Measurements from ENCODE around the gene ARHGAP10.

DNA sequence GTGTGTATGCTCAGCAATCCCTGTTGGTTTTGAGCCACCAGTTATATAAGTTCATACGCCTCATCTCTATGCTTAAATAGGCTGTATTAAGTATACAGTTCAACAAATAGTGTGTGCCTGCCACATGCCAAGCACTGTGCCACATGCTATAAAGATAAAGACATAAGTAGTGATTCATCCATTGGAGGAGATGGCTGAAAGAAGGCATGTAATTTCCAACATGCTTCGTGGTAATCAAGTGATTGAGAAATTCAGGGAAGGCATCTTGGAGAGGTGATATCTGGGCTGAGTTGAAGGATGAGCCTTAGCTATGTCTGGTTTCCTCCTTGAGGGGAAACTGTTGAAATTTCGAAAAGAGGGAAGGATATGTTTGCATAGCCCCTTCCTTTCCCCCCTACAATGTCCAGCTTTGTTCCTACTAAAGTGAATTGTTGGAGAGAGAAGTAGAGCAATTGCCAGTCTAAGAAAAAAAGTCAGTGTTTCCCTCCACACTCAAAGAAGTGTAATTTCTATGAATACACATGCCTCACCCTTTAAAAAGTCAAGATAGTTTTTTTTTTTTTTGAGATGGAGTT, 96.5 kb downstream of the ARHGAP10 start:
- TF ChIP-seq, protein P1, sequence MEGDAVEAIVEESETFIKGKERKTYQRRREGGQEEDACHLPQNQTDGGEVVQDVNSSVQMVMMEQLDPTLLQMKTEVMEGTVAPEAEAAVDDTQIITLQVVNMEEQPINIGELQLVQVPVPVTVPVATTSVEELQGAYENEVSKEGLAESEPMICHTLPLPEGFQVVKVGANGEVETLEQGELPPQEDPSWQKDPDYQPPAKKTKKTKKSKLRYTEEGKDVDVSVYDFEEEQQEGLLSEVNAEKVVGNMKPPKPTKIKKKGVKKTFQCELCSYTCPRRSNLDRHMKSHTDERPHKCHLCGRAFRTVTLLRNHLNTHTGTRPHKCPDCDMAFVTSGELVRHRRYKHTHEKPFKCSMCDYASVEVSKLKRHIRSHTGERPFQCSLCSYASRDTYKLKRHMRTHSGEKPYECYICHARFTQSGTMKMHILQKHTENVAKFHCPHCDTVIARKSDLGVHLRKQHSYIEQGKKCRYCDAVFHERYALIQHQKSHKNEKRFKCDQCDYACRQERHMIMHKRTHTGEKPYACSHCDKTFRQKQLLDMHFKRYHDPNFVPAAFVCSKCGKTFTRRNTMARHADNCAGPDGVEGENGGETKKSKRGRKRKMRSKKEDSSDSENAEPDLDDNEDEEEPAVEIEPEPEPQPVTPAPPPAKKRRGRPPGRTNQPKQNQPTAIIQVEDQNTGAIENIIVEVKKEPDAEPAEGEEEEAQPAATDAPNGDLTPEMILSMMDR (IDR thresholded peaks at IDR 0.05) = no peak
- TF ChIP-seq POLR2AphosphoS5 (IDR thresholded peaks at IDR 0.05) (peak; percentile 40), EP300 (IDR thresholded peaks at IDR 0.05) (no peak), POLR2A (IDR thresholded peaks at IDR 0.05) (no peak)

Measured in gastroesophageal sphincter (tissue), 3 donors.